ENCODE data around the gene TRIM47. TPM values are rescaled to one million over a fixed set of nuclear protein-coding genes. Genes with fewer than 3 reads are reported as not detected.

TRIM47 gene
- total and polyA plus RNA-seq, 2 of the 13 experiments (the other 11 are each of a cell fraction or from before 2014, with no cell fraction given), result 33.5 to 82.0 TPM

- Histone ChIP-seq H3K4me3 (replicated peaks in 1 of 3; ENCODE audit: insufficient read depth in 1 of 3, low read depth in 2 of 3, low read length in 3 of 3) (no peak overlapping the region), H2AFZ (ENCODE audit: low read length) (no peak overlapping the region), H3K27ac (ENCODE audit: extremely low read length, insufficient read depth, low read length) (no peak overlapping the region), H3K79me2 (ENCODE audit: insufficient read depth, low read length) (no peaks in the 10 kb centered on the region), H3K4me1 (ENCODE audit: insufficient read depth, low read length) (peaks cover 39% of the 10 kb centered on the region), H3K9me3 (ENCODE audit: low read length) (no peaks in the 10 kb centered on the region), H3K36me3 (replicated peaks in 1 of 2; ENCODE audit: control insufficient read depth in 1 of 2, insufficient read depth in 2 of 2, low read length in 2 of 2) (no peaks in the 10 kb centered on the region), H3K4me2 (ENCODE audit: low read depth, low read length) (no peak overlapping the region), H3K9ac (ENCODE audit: insufficient read depth, low read depth, low read length) (no peak overlapping the region), H3K27me3 (ENCODE audit: control insufficient read depth in 1 of 2, insufficient read depth in 2 of 2, low read length in 2 of 2) (no peaks in the 10 kb centered on the region), H4K20me1 (ENCODE audit: insufficient read depth, low read length) (no peaks in the 10 kb centered on the region)
- no peak for ATAC-seq
- POLR2A ChIA-PET, result interaction anchor here (1.1 to 2.1 kb wide), 6 partner anchors 15 to 579 kb away, joined by 3 to 10 read pairs (median 4); partner anchors contain the start of gene MRPL38
- intact Hi-C loops (cut with micrococcal nuclease; ENCODE audit: unreplicated experiment), result no loop called here
- no TSS peak for BruUV-seq (replicated peaks)
- in situ Hi-C loops (cut with HindIII; ENCODE audit: extremely low pct_ligation_motif_present, low pct_unique_long_range_greater_than_20kb), result no loop called here
- WGBS (ENCODE audit: low lambda C conversion rate), result 71% methylated on average over 11 of the region's 11 CpGs
- DNase-seq (ENCODE audit: low spot score), result no peak
- no peak for FAIRE-seq
- TF ChIP-seq FOXP1 (IDR thresholded peaks at IDR 0.05) (no peak), FOXP1 (CRISPR knock-in tag; IDR thresholded peaks at IDR 0.05) (no peak), HNRNPL (IDR thresholded peaks at IDR 0.05; ENCODE audit: low read depth, low read length) (0 out of 2 replicates have a peak, but pooled peaks have one; percentile 40), ZNF816 (CRISPR knock-in tag; IDR thresholded peaks at IDR 0.05; ENCODE audit: borderline replicate concordance) (no peak)
- CTCF ChIA-PET (ENCODE audit: low intra/inter-chr PET ratio, low total read pairs), result no interaction called here
These were observed 41.7 kb upstream of the TRIM47 start for GRCh38 chr17:75920045-75920560.

- POLR2A ChIA-PET, result interaction anchor here (1.1 to 2.1 kb wide), 6 partner anchors 14 to 580 kb away, joined by 3 to 10 read pairs (median 4); partner anchors contain the start of gene MRPL38
- intact Hi-C loops (cut with micrococcal nuclease; ENCODE audit: unreplicated experiment) (no loop called here), in situ Hi-C loops (cut with HindIII; ENCODE audit: extremely low pct_ligation_motif_present, low pct_unique_long_range_greater_than_20kb) (no loop called here)
- FAIRE-seq (no peak), ATAC-seq (no peak), DNase-seq (ENCODE audit: low spot score) (no peak)
- H3K9ac ChIP-seq (ENCODE audit: insufficient read depth, low read depth, low read length), result no peak overlapping the region
- H3K9me3 ChIP-seq (ENCODE audit: low read length), result no peaks in the 10 kb centered on the region
- no TSS peak for BruUV-seq (replicated peaks)
- peaks cover 44% of the 10 kb centered on the region for H3K4me1 ChIP-seq (ENCODE audit: insufficient read depth, low read length)
- H3K27me3 ChIP-seq (ENCODE audit: control insufficient read depth in 1 of 2, insufficient read depth in 2 of 2, low read length in 2 of 2), result no peaks in the 10 kb centered on the region
- 94% methylated on average over 18 of the region's 22 CpGs for WGBS (ENCODE audit: low lambda C conversion rate)
- H3K79me2 ChIP-seq (ENCODE audit: insufficient read depth, low read length), result no peaks in the 10 kb centered on the region
- H4K20me1 ChIP-seq (ENCODE audit: insufficient read depth, low read length), result no peaks in the 10 kb centered on the region
- no peak overlapping the region for H2AFZ ChIP-seq (ENCODE audit: low read length)
- no peaks in the 10 kb centered on the region for H3K36me3 ChIP-seq (replicated peaks in 1 of 2; ENCODE audit: control insufficient read depth in 1 of 2, insufficient read depth in 2 of 2, low read length in 2 of 2)
- H3K27ac ChIP-seq (ENCODE audit: extremely low read length, insufficient read depth, low read length), result no peak overlapping the region
- no peak overlapping the region for H3K4me3 ChIP-seq (replicated peaks in 1 of 3; ENCODE audit: insufficient read depth in 1 of 3, low read depth in 2 of 3, low read length in 3 of 3)
- no peak overlapping the region for H3K4me2 ChIP-seq (ENCODE audit: low read depth, low read length)
- no peak for TF ChIP-seq SRSF1 (optimal IDR thresholded peaks at IDR 0.05; ENCODE audit: low read depth, low read length)
- peak; percentile 8; the same call in 1 of the 2 replicates for TF ChIP-seq ZNF687 (CRISPR knock-in tag; IDR thresholded peaks at IDR 0.05)
- TF ChIP-seq GZF1 (CRISPR knock-in tag; IDR thresholded peaks at IDR 0.05), result no peak
- no peak for TF ChIP-seq ZKSCAN5 (CRISPR knock-in tag; IDR thresholded peaks at IDR 0.05)
- TF ChIP-seq REPIN1 (CRISPR knock-in tag; IDR thresholded peaks at IDR 0.05; ENCODE audit: borderline replicate concordance, low read depth), result no peak
- 0 out of 2 replicates have a peak, but pooled peaks have one; percentile 15 for TF ChIP-seq HOXA3 (CRISPR knock-in tag; IDR thresholded peaks at IDR 0.05)
- no peak for TF ChIP-seq SMC3 (IDR thresholded peaks at IDR 0.05; ENCODE audit: low read length)
- TF ChIP-seq ZNF839 (CRISPR knock-in tag; IDR thresholded peaks at IDR 0.05; ENCODE audit: borderline replicate concordance), result no peak
- no peak for TF ChIP-seq TBL1XR1 (IDR thresholded peaks at IDR 0.05; ENCODE audit: borderline replicate concordance, low read length, partially characterized antibody)
- 0 out of 2 replicates have a peak, but pooled peaks have one; percentile 8 for TF ChIP-seq HNRNPL (IDR thresholded peaks at IDR 0.05; ENCODE audit: low read depth, low read length)
- TF ChIP-seq MED8 (CRISPR knock-in tag; IDR thresholded peaks at IDR 0.05; ENCODE audit: insufficient replicate concordance), result no peak
- CTCF ChIA-PET (ENCODE audit: low intra/inter-chr PET ratio, low total read pairs), result no interaction called here
These were observed 41.2 kb upstream of the TRIM47 start for GRCh38 chr17:75919611-75920010.

Measured in HepG2 (cell line).